A673 (cell line): ENCODE data around the gene GLO1.

ENCODE experiments used
- CTCF ChIP-seq: fragments of 300-800, 200-600 bp; sonication (generic); conservative IDR thresholded peaks from 2 replicates; pipeline ENCODE4 v1.5.1; 2017; ENCODE audit warnings: low read depth, mild to moderate bottlenecking, antibody characterized with exemption, low read length, moderate library complexity, mixed read lengths
- EZH2 ChIP-seq: fragments of 200-600 bp; sonication (generic); IDR thresholded peaks from 2 replicates; pipeline ENCODE4 v1.6.1; 2017; ENCODE audit warnings: borderline replicate concordance, low read depth, mild to moderate bottlenecking, mixed read lengths, antibody characterized with exemption, low read length; ENCODE audit not compliant: poor library complexity, severe bottlenecking

- TF ChIP-seq EZH2 = no peak
- no peak for TF ChIP-seq CTCF
Observed at GRCh38 chr6:38749473-38749872, 46.5 kb upstream of the GLO1 start.
